ENCODE measurements around the gene GPX6. TPM values are rescaled to one million over a fixed set of nuclear protein-coding genes. Genes with fewer than 3 reads are reported as not detected.

Gene GPX6
- total and polyA plus RNA-seq, 2 donors (not counting 3 experiments of a cell fraction or from before 2014, with no cell fraction given), result not detected

- peaks cover 6% of the 10 kb centered on the region for H3K4me1 ChIP-seq (ENCODE audit: control insufficient read depth, extremely low read depth, insufficient read depth, low read length)
- H4K20me1 ChIP-seq (replicated peaks; ENCODE audit: control insufficient read depth, extremely low read depth, insufficient read depth, low read length), result no peaks in the 10 kb centered on the region
- no peaks in the 10 kb centered on the region for H3K9me3 ChIP-seq (replicated peaks; ENCODE audit: control insufficient read depth, insufficient read depth, low read length)
- TF ChIP-seq GATA2 (IDR thresholded peaks at IDR 0.05; ENCODE audit: insufficient read depth, insufficient read length, low read depth, low read length), result no peak
- no peak for TF ChIP-seq CTCF (IDR thresholded peaks at IDR 0.05; ENCODE audit: extremely low read depth in 1 of 2, insufficient read depth in 1 of 2, low read depth in 1 of 2, low read length in 2 of 2)
- TF ChIP-seq FOS (IDR thresholded peaks at IDR 0.05; ENCODE audit: borderline replicate concordance, insufficient read depth, low read length), result no peak
- TF ChIP-seq JUN (IDR thresholded peaks at IDR 0.05; ENCODE audit: borderline replicate concordance, insufficient read depth, insufficient read length, low read depth), result no peak
- TF ChIP-seq EZH2 (IDR thresholded peaks at IDR 0.05; ENCODE audit: borderline replicate concordance, low read depth, low read length, severe bottlenecking), result no peak
- no peak for TF ChIP-seq POLR2AphosphoS5 (IDR thresholded peaks at IDR 0.05; ENCODE audit: insufficient read depth, low read depth, low read length)
- no peak for TF ChIP-seq POLR2A (IDR thresholded peaks at IDR 0.05; ENCODE audit: low read depth, low read length)
- TF ChIP-seq MAX (IDR thresholded peaks at IDR 0.05; ENCODE audit: insufficient read depth, insufficient read length), result no peak
- TF ChIP-seq MYC (IDR thresholded peaks at IDR 0.05; ENCODE audit: low read depth, low read length), result no peak
- H3K27ac ChIP-seq (ENCODE audit: insufficient read depth, low read depth, low read length), result no peak overlapping the region
- intact Hi-C loops (cut with micrococcal nuclease) (loop anchor here (1.0 to 5.0 kb wide), 5 partner anchors 15 to 587 kb away; partner anchors contain the start of genes ZSCAN12 and ZSCAN23), dilution Hi-C loops (cut with MboI; ENCODE audit: extremely low pct_ligation_motif_present, low sequenced_read_pairs) (no loop called here)
- H3K4me2 ChIP-seq (ENCODE audit: insufficient read depth, low read length), result peak overlapping the region; percentile 98
- H3K27me3 ChIP-seq (ENCODE audit: control insufficient read depth in 2 of 2, insufficient read depth in 2 of 2, low read length in 2 of 2), result peaks cover 5 to 10% of the 10 kb centered on the region in 2 experiments
- DNase-seq (ENCODE audit: low read depth, low spot score) (peak; percentile 58), FAIRE-seq (peak; percentile 55)
- BruUV-seq (replicated peaks), result no TSS peak
- no peaks in the 10 kb centered on the region for H3K36me3 ChIP-seq (ENCODE audit: control insufficient read depth in 2 of 2, extremely low read depth in 1 of 2, insufficient read depth in 2 of 2, low read length in 2 of 2)
- POLR2A ChIA-PET, result no interaction called here
- CTCF ChIA-PET, result interaction anchor here (0.6 to 1.1 kb wide), 6 partner anchors 14 to 1724 kb away, joined by 3 to 6 read pairs (median 3); partner anchors contain the start of gene ZNF184
- peak overlapping the region; percentile 95 for H2AFZ ChIP-seq (ENCODE audit: low read depth, low read length)
- H3K9me1 ChIP-seq (replicated peaks; ENCODE audit: control insufficient read depth, extremely low read depth, insufficient read depth, low read length), result no peaks in the 10 kb centered on the region
- H3K9ac ChIP-seq (replicated peaks; ENCODE audit: extremely low read depth, insufficient read depth, low read length), result peak overlapping the region; percentile 19
- peak overlapping the region; percentile 48 to 97 (median 82) for H3K4me3 ChIP-seq (replicated peaks in 1 of 3; ENCODE audit: insufficient read depth in 1 of 3, low read depth in 1 of 3, low read length in 3 of 3)
- H3K79me2 ChIP-seq (ENCODE audit: control insufficient read depth, insufficient read depth, low read length), result no peaks in the 10 kb centered on the region
These were observed 26.0 kb downstream of the GPX6 start for GRCh38 chr6:28489366-28490204.

All from endothelial cell of umbilical vein (primary cell).